Ishikawa (cell line): ENCODE data around the gene KEAP1.

Experiments used
- CEBPB ChIP-seq: IDR thresholded peaks from 2 replicates; pipeline ENCODE4 v1.6.1; 2012
- CREB1 ChIP-seq: IDR thresholded peaks from 2 replicates; pipeline ENCODE4 v1.6.1; 2012; ENCODE audit warnings: low read depth
- EGR1 ChIP-seq: IDR thresholded peaks from 2 replicates; pipeline ENCODE4 v1.6.1; 2012
- EP300 ChIP-seq: IDR thresholded peaks from 2 replicates; pipeline ENCODE4 v1.6.1; 2012; ENCODE audit warnings: borderline replicate concordance
- FOXM1 ChIP-seq: IDR thresholded peaks from 2 replicates; pipeline ENCODE4 v1.6.1; 2012; ENCODE audit warnings: low read depth, borderline replicate concordance
- NFIC ChIP-seq: IDR thresholded peaks from 2 replicates; pipeline ENCODE4 v1.6.1; 2012
- RAD21 ChIP-seq: IDR thresholded peaks from 2 replicates; pipeline ENCODE4 v1.6.1; 2012; ENCODE audit warnings: low read depth
- TAF1 ChIP-seq: IDR thresholded peaks from 2 replicates; pipeline ENCODE4 v1.6.1; 2012; ENCODE audit warnings: low read depth, mild to moderate bottlenecking
- TCF12 ChIP-seq: IDR thresholded peaks from 2 replicates; pipeline ENCODE4 v1.6.1; 2012; ENCODE audit warnings: low read depth
- TEAD4 ChIP-seq: IDR thresholded peaks from 2 replicates; pipeline ENCODE4 v1.6.1; 2012
- YY1 ChIP-seq: IDR thresholded peaks from 2 replicates; pipeline ENCODE4 v1.6.1; 2012; ENCODE audit warnings: low read depth
- ZBTB7A ChIP-seq: IDR thresholded peaks from 2 replicates; pipeline ENCODE4 v1.6.1; 2012; ENCODE audit warnings: low read depth
- TF ChIP-seq, protein P1 (sequence below): IDR thresholded peaks from 2 replicates; pipeline ENCODE4 v1.6.1; 2012
- TF ChIP-seq, protein P2 (sequence below): IDR thresholded peaks from 2 replicates; pipeline ENCODE4 v1.6.1; 2012
- TF ChIP-seq, protein P3 (sequence below): IDR thresholded peaks from 2 replicates; pipeline ENCODE4 v1.6.1; 2012; ENCODE audit warnings: low read depth, mild to moderate bottlenecking

The KEAP1 gene

DNA sequence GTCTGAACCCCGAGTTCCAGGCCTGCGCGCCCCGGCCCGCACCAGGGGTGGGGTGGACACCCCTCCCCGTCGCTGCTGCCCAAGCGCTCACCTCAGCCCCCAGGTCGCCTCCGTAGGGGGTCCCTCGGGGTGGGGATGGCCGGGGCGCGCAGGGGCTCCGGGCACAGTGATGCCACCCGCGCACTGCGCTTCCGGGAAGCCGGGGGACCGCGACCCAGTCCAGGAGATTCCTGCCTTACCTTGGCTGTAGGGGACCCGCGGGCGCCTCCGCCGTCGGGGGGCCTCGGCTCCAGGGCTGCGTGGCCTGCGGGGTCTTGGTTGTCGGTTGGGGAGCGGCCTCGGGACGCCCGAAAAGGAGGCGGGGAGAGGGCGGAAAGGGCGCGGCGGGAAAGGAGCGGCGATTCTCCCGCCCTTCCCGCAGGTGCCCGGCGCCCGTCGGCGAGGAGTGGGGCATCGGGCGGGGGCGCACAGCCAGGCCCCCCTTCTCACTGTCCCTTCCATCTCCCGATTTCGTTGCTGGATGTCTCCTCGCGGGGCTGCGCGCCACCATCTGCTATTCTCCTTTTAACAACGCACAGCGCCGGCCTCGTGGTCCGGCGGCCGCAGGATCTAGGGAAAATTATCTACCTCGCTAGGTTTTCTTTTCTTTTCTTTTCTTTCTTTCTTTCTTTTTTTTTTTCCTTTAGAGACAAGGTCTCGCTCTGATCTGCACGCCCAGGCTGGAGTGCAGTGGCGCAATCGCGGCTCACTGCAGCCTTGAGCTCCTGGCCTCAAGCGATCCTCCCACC, at the start of gene KEAP1:
Gene KEAP1, minus strand, starts transcription at position 355 of the 788 bp plus-strand sequence. CDS start 3,323 bp downstream, outside the sequence.
- no peak for TF ChIP-seq TCF12
- TF ChIP-seq, protein P1, sequence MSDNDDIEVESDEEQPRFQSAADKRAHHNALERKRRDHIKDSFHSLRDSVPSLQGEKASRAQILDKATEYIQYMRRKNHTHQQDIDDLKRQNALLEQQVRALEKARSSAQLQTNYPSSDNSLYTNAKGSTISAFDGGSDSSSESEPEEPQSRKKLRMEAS = peak; percentile 33

DNA sequence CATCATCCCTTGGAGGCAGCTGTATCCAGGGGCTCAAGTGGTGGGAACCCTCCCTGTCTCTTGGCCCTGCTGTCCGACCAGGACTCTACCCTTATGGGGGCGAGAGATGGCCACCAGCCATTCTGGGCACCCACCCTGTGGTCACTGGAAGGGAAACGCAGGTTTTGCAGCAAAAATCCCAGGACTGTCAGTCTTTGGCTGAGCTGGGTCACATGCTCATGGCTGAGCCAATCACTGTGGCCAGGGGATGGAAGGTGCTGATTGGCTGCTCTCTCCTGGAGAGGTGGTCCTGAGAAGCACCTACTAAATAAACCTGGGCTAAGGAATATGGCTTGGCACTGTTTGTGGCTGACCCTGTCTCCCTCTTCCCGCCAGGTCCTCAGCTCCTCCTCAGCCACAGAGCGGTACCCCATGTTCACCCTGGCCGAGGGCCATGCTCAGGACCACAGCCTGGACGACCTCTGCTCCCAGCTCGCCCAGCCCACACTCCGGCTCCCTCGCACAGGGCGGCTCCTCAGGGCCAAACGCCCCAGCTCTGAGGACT, 49.4 kb upstream of the KEAP1 start:
- TF ChIP-seq, protein P1 = no peak
- TF ChIP-seq FOXM1 = no peak
- no peak for TF ChIP-seq CEBPB
- TF ChIP-seq TEAD4 = no peak
- no peak for TF ChIP-seq TCF12
- TF ChIP-seq, protein P2, sequence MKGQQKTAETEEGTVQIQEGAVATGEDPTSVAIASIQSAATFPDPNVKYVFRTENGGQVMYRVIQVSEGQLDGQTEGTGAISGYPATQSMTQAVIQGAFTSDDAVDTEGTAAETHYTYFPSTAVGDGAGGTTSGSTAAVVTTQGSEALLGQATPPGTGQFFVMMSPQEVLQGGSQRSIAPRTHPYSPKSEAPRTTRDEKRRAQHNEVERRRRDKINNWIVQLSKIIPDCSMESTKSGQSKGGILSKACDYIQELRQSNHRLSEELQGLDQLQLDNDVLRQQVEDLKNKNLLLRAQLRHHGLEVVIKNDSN = peak; percentile 92
- TF ChIP-seq, protein P3, sequence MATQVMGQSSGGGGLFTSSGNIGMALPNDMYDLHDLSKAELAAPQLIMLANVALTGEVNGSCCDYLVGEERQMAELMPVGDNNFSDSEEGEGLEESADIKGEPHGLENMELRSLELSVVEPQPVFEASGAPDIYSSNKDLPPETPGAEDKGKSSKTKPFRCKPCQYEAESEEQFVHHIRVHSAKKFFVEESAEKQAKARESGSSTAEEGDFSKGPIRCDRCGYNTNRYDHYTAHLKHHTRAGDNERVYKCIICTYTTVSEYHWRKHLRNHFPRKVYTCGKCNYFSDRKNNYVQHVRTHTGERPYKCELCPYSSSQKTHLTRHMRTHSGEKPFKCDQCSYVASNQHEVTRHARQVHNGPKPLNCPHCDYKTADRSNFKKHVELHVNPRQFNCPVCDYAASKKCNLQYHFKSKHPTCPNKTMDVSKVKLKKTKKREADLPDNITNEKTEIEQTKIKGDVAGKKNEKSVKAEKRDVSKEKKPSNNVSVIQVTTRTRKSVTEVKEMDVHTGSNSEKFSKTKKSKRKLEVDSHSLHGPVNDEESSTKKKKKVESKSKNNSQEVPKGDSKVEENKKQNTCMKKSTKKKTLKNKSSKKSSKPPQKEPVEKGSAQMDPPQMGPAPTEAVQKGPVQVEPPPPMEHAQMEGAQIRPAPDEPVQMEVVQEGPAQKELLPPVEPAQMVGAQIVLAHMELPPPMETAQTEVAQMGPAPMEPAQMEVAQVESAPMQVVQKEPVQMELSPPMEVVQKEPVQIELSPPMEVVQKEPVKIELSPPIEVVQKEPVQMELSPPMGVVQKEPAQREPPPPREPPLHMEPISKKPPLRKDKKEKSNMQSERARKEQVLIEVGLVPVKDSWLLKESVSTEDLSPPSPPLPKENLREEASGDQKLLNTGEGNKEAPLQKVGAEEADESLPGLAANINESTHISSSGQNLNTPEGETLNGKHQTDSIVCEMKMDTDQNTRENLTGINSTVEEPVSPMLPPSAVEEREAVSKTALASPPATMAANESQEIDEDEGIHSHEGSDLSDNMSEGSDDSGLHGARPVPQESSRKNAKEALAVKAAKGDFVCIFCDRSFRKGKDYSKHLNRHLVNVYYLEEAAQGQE = no peak

DNA sequence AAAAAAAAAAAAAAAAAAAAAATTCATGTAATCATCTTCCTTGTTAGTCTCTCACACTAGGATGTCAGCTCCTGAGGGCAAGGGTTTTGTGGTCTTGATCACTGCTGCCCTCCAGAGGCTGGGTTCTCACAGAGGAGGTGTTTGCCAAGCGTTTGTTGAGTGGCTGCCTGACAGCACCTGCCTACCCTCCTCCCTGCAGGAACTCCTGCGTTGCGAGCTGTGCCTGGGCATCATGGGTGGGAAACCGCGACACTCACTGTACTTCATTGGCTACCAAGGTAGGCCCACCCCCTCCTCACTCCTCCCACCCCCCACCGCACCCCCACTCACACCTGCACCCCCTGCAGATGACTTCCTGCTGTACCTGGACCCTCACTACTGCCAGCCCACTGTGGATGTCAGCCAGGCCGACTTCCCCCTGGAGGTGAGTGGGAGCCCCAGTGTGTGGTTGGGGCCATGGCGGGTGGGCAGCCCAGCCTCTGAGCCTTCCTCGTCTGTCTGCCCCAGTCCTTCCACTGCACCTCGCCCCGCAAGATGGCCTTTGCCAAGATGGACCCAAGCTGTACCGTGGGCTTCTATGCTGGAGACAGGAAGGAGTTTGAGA, 48.6 kb upstream of the KEAP1 start:
- TF ChIP-seq RAD21 (peak; percentile 31; the same call in 1 of the 2 replicates), TCF12 (no peak)

DNA sequence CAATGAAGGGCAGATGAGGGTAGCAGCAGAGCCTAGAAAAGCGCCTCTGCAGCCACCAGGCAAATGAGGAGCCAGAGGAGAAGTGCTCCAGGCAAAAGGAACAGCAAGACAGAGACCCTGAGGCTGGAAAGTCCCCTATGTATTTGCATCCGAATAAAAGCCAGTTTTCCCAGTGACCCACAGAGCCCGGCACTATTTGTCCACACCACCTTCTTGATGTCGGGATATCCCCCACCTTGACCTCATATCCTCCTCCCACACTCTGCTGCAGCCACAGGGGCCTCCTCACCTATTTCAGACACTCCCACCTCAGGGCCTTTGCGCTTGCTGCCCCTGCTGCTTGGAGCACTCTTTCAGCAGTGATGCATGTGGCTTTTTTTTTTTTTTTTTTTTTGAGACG, 47.2 kb upstream of the KEAP1 start:
- TF ChIP-seq CEBPB = no peak
- TF ChIP-seq TCF12 = no peak
- TF ChIP-seq FOXM1 = no peak
- TF ChIP-seq TAF1 = no peak
- no peak for TF ChIP-seq CREB1
- TF ChIP-seq, protein P1 = no peak
- no peak for TF ChIP-seq RAD21
- TF ChIP-seq, protein P2 = no peak
- no peak for TF ChIP-seq EP300
- TF ChIP-seq, protein P3 = no peak
- TF ChIP-seq EGR1 = no peak
- TF ChIP-seq ZBTB7A = no peak
- TF ChIP-seq YY1 = no peak
- TF ChIP-seq NFIC = no peak
- no peak for TF ChIP-seq TEAD4

DNA sequence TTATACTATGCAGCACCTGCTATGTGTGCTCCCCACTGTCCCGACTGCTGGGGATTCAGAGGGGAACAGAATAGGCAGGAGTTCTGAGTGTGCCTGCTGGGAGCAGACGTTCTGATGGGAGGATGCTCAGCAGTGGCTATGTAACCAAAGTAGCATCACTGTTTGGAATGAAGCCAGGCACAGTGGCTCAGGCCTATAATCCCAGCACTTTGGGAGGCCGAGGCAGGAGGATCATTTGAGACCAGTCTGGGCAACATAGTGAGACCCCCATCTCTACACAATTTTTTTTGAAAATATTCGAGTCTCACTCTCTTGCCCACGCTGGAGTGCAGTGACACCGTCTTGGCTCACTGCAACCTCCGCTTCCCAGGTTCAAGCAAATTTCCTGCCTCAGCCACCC, 46.6 kb upstream of the KEAP1 start:
- TF ChIP-seq TEAD4 (no peak), TCF12 (no peak), FOXM1 (no peak), EP300 (no peak), RAD21 (no peak), NFIC (no peak), YY1 (no peak)
- TF ChIP-seq, protein P3 = no peak
- TF ChIP-seq, protein P1 = no peak
- TF ChIP-seq, protein P2 = no peak
